Skeletal muscle satellite cell (primary cell): ENCODE results near the gene ACAD10.
"Not testable (repeated sequence)": the region's sequence is repeated elsewhere in the genome, so short reads cannot be mapped to it uniquely, and the experiment has no call there.

Experiments
- H3K27me3 ChIP-seq: 2 replicates; pipeline ENCODE4 v1.7.0; 2013; ENCODE audit warnings: low read length; ENCODE audit not compliant: control insufficient read depth, insufficient read depth
- H3K36me3 ChIP-seq: 2 replicates; pipeline ENCODE4 v1.7.0; 2013; ENCODE audit warnings: mild to moderate bottlenecking, control low read depth, low read length; ENCODE audit not compliant: insufficient read depth
- H3K4me1 ChIP-seq: 2 replicates; pipeline ENCODE4 v1.7.0; 2013; ENCODE audit warnings: low read length; ENCODE audit not compliant: control insufficient read depth, insufficient read depth
- H3K4me2 ChIP-seq: 2 replicates; pipeline ENCODE4 v1.7.0; 2013; ENCODE audit warnings: mild to moderate bottlenecking, low read length
- H3K4me3 ChIP-seq: 2 replicates; pipeline ENCODE4 v1.7.0; 2013; ENCODE audit warnings: low read length
- H3K9ac ChIP-seq: 2 replicates; pipeline ENCODE4 v1.7.0; 2013; ENCODE audit warnings: mild to moderate bottlenecking, low read depth, low read length, moderate library complexity
- H3K9me3 ChIP-seq: replicated peaks from 2 replicates; pipeline ENCODE4 v1.7.0; 2013; ENCODE audit warnings: mild to moderate bottlenecking, control low read depth, low read length

Gene ACAD10

GRCh38 chr12:111756196-111756595, 70.3 kb downstream of the ACAD10 start:
- Histone ChIP-seq H3K27me3 (no peaks in the 10 kb centered on the region), H3K9me3 (no peaks in the 10 kb centered on the region), H3K9ac (no peak overlapping the region), H3K4me2 (no peak overlapping the region), H3K36me3 (peaks cover 9% of the 10 kb centered on the region), H3K4me3 (no peak overlapping the region), H3K4me1 (peaks cover 4% of the 10 kb centered on the region)

- H3K36me3 ChIP-seq: peaks cover 9% of the 10 kb centered on the region
- H3K27me3 ChIP-seq: peaks cover 3% of the 10 kb centered on the region
- H3K9me3 ChIP-seq: no peaks in the 10 kb centered on the region
- no peak overlapping the region for H3K4me2 ChIP-seq
- H3K4me3 ChIP-seq: no peak overlapping the region
- H3K4me1 ChIP-seq: peaks cover 4% of the 10 kb centered on the region
- no peak overlapping the region for H3K9ac ChIP-seq
Observed at GRCh38 chr12:111756681-111757080, 70.8 kb downstream of the ACAD10 start.

- no peak overlapping the region for H3K4me2 ChIP-seq
- H3K4me1 ChIP-seq: peaks cover 4% of the 10 kb centered on the region
- no peaks in the 10 kb centered on the region for H3K9me3 ChIP-seq
- H3K4me3 ChIP-seq: no peak overlapping the region
- no peak overlapping the region for H3K9ac ChIP-seq
- peaks cover 9% of the 10 kb centered on the region for H3K27me3 ChIP-seq
- peaks cover 9% of the 10 kb centered on the region for H3K36me3 ChIP-seq
Observed at GRCh38 chr12:111757361-111758119, 71.7 kb downstream of the ACAD10 start.

- peaks cover 9% of the 10 kb centered on the region for H3K36me3 ChIP-seq
- H3K9ac ChIP-seq: no peak overlapping the region
- H3K4me3 ChIP-seq: no peak overlapping the region
- H3K9me3 ChIP-seq: no peaks in the 10 kb centered on the region
- no peak overlapping the region for H3K4me2 ChIP-seq
- peaks cover 4% of the 10 kb centered on the region for H3K4me1 ChIP-seq
- peaks cover 15% of the 10 kb centered on the region for H3K27me3 ChIP-seq
Observed at GRCh38 chr12:111758120-111758561, 72.3 kb downstream of the ACAD10 start.

GRCh38 chr12:111759271-111759670, 73.4 kb downstream of the ACAD10 start:
- H3K9ac ChIP-seq: no peak overlapping the region
- H3K9me3 ChIP-seq: no peaks in the 10 kb centered on the region
- H3K4me1 ChIP-seq: peaks cover 4% of the 10 kb centered on the region
- H3K4me3 ChIP-seq: no peak overlapping the region
- no peak overlapping the region for H3K4me2 ChIP-seq
- peaks cover 9% of the 10 kb centered on the region for H3K36me3 ChIP-seq
- H3K27me3 ChIP-seq: peaks cover 21% of the 10 kb centered on the region

DNA sequence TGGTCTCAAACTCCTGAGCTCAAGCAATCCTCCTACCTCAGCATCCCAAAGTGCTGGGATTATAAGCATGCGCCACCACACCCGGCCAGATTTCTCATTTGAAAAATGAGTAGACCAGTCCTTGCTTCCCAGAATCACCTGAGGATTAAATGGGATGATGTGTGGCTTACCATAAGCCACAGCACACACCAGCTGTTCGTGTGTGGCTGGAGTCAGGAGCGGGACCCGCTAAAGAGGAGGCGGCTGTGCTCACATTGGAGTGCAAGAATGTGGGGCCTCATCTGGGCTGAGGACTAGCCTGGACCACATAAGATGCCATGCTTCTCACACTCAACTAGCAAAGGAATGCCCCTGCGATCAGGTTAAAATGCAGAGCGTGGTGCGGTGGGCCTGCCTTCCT, 74.1 kb downstream of the ACAD10 start:
- Histone ChIP-seq H3K4me2 (no peak overlapping the region), H3K27me3 (peaks cover 26% of the 10 kb centered on the region), H3K36me3 (peaks cover 9% of the 10 kb centered on the region), H3K4me3 (no peak overlapping the region), H3K4me1 (peaks cover 4% of the 10 kb centered on the region), H3K9me3 (no peaks in the 10 kb centered on the region), H3K9ac (no peak overlapping the region)

- H3K4me1 ChIP-seq: peaks cover 4% of the 10 kb centered on the region
- H3K4me2 ChIP-seq: no peak overlapping the region
- no peaks in the 10 kb centered on the region for H3K9me3 ChIP-seq
- no peak overlapping the region for H3K4me3 ChIP-seq
- peaks cover 4% of the 10 kb centered on the region for H3K36me3 ChIP-seq
- no peak overlapping the region for H3K9ac ChIP-seq
- peaks cover 30% of the 10 kb centered on the region for H3K27me3 ChIP-seq
Observed at GRCh38 chr12:111761099-111761498, 75.2 kb downstream of the ACAD10 start.

DNA sequence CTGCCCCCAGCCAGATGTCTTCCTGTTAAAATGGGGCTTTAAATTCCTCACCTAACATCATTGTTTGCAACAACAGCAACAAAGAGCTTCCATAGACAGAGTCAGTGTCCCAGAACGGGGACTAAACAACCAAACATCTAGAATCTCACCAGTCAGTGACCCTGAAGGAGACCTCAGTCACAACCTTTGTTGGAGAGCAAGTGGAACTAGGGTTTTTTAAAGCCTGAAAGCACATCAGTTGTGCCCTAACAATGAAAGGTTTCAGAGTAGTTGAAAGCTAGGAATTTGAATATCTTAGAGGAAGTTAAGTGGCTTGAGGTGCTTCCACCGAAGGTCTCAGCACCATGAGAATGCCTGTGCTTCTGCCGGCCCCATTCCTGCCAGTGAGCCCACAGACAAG, 75.9 kb downstream of the ACAD10 start:
- Histone ChIP-seq H3K9ac (no peak overlapping the region), H3K9me3 (no peaks in the 10 kb centered on the region), H3K4me2 (no peak overlapping the region), H3K4me3 (no peak overlapping the region), H3K27me3 (peaks cover 30% of the 10 kb centered on the region), H3K36me3 (peaks cover 4% of the 10 kb centered on the region), H3K4me1 (peaks cover 9% of the 10 kb centered on the region)

- Histone ChIP-seq H3K27me3 (peaks cover 33% of the 10 kb centered on the region), H3K4me1 (peaks cover 12% of the 10 kb centered on the region)
- H3K9ac ChIP-seq, H3K4me2 ChIP-seq, H3K9me3 ChIP-seq, H3K4me3 ChIP-seq, H3K36me3 ChIP-seq: not testable (repeated sequence)
Observed at GRCh38 chr12:111763552-111763951, 77.7 kb downstream of the ACAD10 start.

DNA sequence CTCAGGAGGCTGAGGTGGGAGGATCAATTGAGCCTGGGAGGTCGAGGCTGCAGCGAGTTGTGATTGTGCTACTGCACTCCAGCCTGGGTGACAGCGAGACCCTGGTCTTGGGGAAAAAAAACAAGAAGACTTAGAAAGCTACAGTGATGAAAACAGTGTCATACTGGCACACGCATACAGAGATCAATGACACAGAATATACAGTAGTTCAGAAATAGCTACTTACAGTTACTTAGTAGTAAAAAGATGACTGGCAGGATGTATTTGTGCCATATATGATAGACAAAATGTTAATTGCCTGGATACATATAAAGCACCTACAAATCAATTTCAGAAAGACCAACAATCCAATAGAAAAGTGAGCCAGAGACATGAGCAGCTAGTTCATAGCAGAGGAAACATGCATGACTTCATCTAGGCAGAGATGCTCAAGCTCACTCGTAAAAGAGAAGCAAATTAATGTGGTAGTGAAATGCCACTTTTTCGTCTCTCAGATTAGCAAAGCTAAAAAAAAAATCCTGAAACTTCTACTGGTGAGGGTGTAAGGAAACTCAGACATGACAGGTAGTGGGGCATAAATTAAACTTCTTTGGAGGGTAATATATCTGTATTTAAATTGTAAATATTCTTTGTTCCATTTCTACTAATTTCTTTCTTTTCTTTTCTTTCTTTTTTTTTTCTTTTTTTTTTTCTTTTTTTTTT, 78.4 kb downstream of the ACAD10 start:
- Histone ChIP-seq H3K9ac (no peak overlapping the region), H3K27me3 (peaks cover 33% of the 10 kb centered on the region), H3K9me3 (no peaks in the 10 kb centered on the region), H3K4me1 (peaks cover 12% of the 10 kb centered on the region), H3K36me3 (no peaks in the 10 kb centered on the region), H3K4me2 (no peak overlapping the region), H3K4me3 (no peak overlapping the region)

DNA sequence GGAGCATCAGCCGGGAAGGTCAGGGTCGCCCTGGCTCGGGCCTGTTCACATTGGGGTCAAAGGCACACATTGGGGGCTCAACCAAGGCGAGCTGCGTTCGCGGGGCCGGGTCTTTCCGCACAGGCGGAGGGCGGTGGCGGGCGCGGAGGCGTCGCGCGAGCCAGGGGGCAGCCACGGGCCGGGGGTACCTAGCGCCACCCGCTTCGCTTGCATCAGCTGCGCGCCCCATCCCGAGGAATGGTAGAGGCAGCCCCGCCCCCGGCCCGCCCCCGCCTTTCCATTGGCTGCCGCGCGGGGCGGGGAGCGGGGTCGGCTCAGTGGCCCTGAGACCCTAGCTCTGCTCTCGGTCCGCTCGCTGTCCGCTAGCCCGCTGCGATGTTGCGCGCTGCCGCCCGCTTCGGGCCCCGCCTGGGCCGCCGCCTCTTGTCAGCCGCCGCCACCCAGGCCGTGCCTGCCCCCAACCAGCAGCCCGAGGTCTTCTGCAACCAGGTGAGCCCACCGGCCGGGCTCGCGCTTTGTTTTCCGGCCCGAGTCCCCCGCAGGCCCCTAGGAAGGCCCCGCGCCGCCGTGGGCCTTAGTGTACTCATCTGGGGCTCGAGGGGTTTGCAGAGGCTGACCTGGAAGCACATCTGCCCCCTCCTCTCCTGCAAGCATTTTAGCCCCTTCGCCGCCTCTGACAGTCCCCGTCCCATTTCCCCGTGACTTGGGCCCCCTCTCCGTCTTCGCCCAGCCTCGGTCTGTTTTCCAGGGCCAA, 80.9 kb downstream of the ACAD10 start, which contains the start of gene ALDH2:
Gene ALDH2 (plus strand): TSS at position 326 of the 754 bp plus-strand sequence. CDS start 50 bp downstream, at position 376.
- Histone ChIP-seq H3K4me2 (peak within 1 kb of the TSS; percentile 93), H3K27me3 (peaks cover 29% of the 10 kb centered on the region), H3K36me3 (no peaks in the 10 kb centered on the region), H3K9ac (peak within 1 kb of the TSS; percentile 51), H3K4me3 (peak within 1 kb of the TSS; percentile 75), H3K9me3 (no peaks in the 10 kb centered on the region), H3K4me1 (peaks cover 12% of the 10 kb centered on the region)
